GM06990 (cell line): ENCODE measurements around the gene LRRC14B.

Experiments
- DNase-seq: peaks from one replicate; pipeline ENCODE4 v3.0.0-alpha.2; 2011; ENCODE audit not compliant: insufficient read length; ENCODE audit errors: extremely low read depth
- H3K27me3 ChIP-seq: replicated peaks from 2 replicates; pipeline ENCODE4 v1.6.0; 2011; ENCODE audit warnings: low read length; ENCODE audit not compliant: control insufficient read depth, insufficient read depth
- H3K36me3 ChIP-seq: 2 replicates; pipeline ENCODE4 v1.5.1; 2011; ENCODE audit warnings: low read length; ENCODE audit not compliant: control insufficient read depth, insufficient read depth
- H3K4me3 ChIP-seq: replicated peaks from 2 replicates; pipeline ENCODE4 v1.5.1; 2011; ENCODE audit warnings: low read depth, mild to moderate bottlenecking, control low read depth, low read length
- TF ChIP-seq, protein P1 (sequence below): IDR thresholded peaks from 2 replicates; pipeline ENCODE4 v1.5.1; 2011; ENCODE audit warnings: low read length, control low read depth, mild to moderate bottlenecking, inconsistent platforms; ENCODE audit not compliant: insufficient read depth, poor library complexity, severe bottlenecking

The LRRC14B gene

GRCh38 chr5:153256-153655, 38.0 kb upstream of the LRRC14B start:
- Histone ChIP-seq H3K4me3 (no peak overlapping the region), H3K36me3 (no peaks in the 10 kb centered on the region), H3K27me3 (no peaks in the 10 kb centered on the region)
- no peak for DNase-seq
- TF ChIP-seq, protein P1, sequence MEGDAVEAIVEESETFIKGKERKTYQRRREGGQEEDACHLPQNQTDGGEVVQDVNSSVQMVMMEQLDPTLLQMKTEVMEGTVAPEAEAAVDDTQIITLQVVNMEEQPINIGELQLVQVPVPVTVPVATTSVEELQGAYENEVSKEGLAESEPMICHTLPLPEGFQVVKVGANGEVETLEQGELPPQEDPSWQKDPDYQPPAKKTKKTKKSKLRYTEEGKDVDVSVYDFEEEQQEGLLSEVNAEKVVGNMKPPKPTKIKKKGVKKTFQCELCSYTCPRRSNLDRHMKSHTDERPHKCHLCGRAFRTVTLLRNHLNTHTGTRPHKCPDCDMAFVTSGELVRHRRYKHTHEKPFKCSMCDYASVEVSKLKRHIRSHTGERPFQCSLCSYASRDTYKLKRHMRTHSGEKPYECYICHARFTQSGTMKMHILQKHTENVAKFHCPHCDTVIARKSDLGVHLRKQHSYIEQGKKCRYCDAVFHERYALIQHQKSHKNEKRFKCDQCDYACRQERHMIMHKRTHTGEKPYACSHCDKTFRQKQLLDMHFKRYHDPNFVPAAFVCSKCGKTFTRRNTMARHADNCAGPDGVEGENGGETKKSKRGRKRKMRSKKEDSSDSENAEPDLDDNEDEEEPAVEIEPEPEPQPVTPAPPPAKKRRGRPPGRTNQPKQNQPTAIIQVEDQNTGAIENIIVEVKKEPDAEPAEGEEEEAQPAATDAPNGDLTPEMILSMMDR = no peak

DNA sequence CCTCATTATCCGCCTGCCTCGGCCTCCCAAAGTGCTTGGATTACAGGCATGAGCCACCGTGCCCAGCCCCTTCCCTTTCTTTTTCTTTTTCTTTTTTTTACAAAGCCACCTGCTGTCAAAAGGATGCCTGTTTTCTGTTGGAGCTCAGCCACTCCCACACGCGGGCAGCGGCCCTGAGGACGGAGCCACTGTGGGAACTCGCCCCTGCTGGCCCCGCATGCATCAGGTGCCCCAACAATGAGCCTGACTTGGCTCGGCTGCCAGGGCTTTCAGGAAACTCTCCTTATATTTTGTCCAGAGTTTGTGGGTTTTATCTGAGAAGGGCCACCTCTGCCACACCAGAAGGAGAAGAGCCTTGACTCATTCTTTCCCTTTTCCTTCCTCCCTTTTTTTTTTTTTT, 37.1 kb upstream of the LRRC14B start:
- DNase-seq = no peak
- no peak overlapping the region for H3K4me3 ChIP-seq
- no peaks in the 10 kb centered on the region for H3K27me3 ChIP-seq
- H3K36me3 ChIP-seq = no peaks in the 10 kb centered on the region
- TF ChIP-seq, protein P1 = no peak

GRCh38 chr5:154826-155225, 36.5 kb upstream of the LRRC14B start:
- Histone ChIP-seq H3K4me3 (no peak overlapping the region), H3K27me3 (no peaks in the 10 kb centered on the region), H3K36me3 (no peaks in the 10 kb centered on the region)
- DNase-seq = no peak
- TF ChIP-seq, protein P1 = no peak

DNA sequence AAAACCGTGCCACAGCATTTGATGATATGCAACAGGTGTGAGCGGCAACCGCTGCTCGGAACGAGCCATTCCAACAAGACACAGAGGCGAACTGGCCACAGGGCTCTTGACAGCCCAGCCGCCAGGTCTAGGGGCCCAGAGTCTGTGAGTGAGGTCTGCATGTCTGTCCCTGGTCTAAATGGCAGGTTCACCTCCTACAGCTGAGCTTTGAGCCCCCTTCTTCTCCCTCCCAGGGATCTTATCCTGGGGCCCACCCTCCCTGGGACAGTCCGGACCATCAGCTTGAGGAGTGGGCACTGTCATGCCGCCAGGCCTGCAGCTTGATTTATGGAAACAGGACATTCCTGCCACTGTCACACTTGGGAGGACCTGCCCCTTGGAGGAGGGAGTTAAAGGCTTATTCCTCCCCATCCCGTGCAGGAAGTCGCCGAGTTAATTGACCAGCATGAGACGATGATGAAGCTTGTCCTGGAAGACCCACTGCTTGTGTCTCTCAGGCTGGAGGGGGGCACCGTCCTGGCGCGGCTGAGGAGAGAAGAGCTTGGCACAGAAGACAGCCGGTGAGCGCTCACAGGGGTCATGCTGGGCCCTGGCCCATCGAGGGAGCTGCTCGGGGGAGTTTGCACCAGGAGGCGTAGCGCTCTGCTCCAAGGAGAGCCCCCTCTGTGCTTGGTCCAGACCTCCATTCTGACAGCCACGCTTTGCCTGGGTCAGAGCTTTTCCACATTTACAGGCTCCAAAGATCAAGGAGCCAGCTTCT, 35.5 kb upstream of the LRRC14B start:
- TF ChIP-seq, protein P1 = no peak
- H3K27me3 ChIP-seq = no peaks in the 10 kb centered on the region
- H3K4me3 ChIP-seq = no peak overlapping the region
- no peaks in the 10 kb centered on the region for H3K36me3 ChIP-seq
- no peak for DNase-seq

- no peaks in the 10 kb centered on the region for H3K36me3 ChIP-seq
- no peak overlapping the region for H3K4me3 ChIP-seq
- no peak for DNase-seq
- TF ChIP-seq, protein P1 = no peak
- no peaks in the 10 kb centered on the region for H3K27me3 ChIP-seq
These were observed 34.8 kb upstream of the LRRC14B start for GRCh38 chr5:156411-157072.
